ENCODE measurements around the gene C2CD4D. TPM values are rescaled to one million over a fixed set of nuclear protein-coding genes. Genes with fewer than 3 reads are reported as not detected.

The C2CD4D gene
- total RNA-seq, 1 experiment from 2014 or later = not detected

- H3K4me3 ChIP-seq = no peak overlapping the region
- H3K27ac ChIP-seq = no peak overlapping the region
- no peaks in the 10 kb centered on the region for H3K36me3 ChIP-seq
- H3K9me3 ChIP-seq (replicated peaks) = no peaks in the 10 kb centered on the region
- no peak for DNase-seq (ENCODE audit: low read depth in 1 of 2, low spot score in 2 of 2)
- H3K27me3 ChIP-seq (replicated peaks) = no peaks in the 10 kb centered on the region
- peaks cover 12% of the 10 kb centered on the region for H3K4me1 ChIP-seq (replicated peaks)
Observed at GRCh38 chr1:151852733-151853132, 13.1 kb upstream of the C2CD4D start.

DNA sequence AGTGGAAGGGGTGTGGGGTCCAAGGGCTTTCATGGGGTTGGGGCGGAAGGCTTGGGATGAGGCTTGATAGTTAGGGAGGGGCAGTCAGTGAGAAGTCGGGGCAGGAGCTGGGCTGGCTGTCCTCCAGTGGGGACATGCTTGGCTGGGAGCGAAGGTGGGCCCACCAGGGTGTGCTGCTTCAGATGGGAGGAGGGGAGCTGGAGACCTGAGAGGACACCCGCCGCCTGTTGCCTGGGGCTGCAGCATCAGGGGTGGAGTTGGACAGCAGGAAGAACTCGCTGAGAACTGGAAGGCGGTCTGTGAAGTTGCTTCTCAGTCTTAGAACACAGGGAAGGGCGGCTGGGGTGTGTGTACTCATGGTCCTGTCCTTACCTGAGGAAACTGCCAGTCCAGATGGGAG, 12.3 kb upstream of the C2CD4D start:
- Histone ChIP-seq H3K4me1 (replicated peaks) (peaks cover 9% of the 10 kb centered on the region), H3K27me3 (replicated peaks) (no peaks in the 10 kb centered on the region), H3K36me3 (no peaks in the 10 kb centered on the region), H3K9me3 (replicated peaks) (no peaks in the 10 kb centered on the region), H3K4me3 (no peak overlapping the region), H3K27ac (no peak overlapping the region)
- DNase-seq (ENCODE audit: low read depth in 1 of 2, low spot score in 2 of 2) = peak in 1 of 2 experiments; percentile 38

DNA sequence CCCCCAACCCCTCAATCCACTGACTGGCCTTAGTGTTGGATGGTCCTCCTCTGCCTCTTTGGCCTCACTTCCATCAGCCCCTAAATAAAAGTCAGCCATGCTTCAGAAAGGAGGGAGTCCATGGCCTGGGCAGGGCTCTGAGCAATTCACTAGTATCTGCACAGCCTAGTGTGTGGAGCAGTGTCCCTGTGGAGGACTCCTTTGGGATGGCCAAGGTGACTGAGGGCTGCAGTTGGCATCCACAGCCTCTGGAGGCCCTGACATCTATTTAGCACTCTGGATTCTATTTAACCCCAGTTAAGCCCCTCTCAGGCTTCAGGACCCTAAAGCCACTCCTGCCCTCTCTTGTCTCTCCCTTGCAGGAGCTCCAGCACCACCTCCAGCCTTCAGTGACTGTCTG, 10.3 kb upstream of the C2CD4D start:
- DNase-seq (ENCODE audit: low read depth in 1 of 2, low spot score in 2 of 2) = no peak
- no peak overlapping the region for H3K4me3 ChIP-seq
- no peaks in the 10 kb centered on the region for H3K9me3 ChIP-seq (replicated peaks)
- H3K4me1 ChIP-seq (replicated peaks) = peaks cover 18% of the 10 kb centered on the region
- no peaks in the 10 kb centered on the region for H3K27me3 ChIP-seq (replicated peaks)
- no peak overlapping the region for H3K27ac ChIP-seq
- no peaks in the 10 kb centered on the region for H3K36me3 ChIP-seq

- peaks cover 18% of the 10 kb centered on the region for H3K4me1 ChIP-seq (replicated peaks)
- H3K9me3 ChIP-seq (replicated peaks) = no peaks in the 10 kb centered on the region
- H3K27me3 ChIP-seq (replicated peaks) = no peaks in the 10 kb centered on the region
- no peak overlapping the region for H3K4me3 ChIP-seq
- no peaks in the 10 kb centered on the region for H3K36me3 ChIP-seq
- DNase-seq (ENCODE audit: low read depth in 1 of 2, low spot score in 2 of 2) = no peak
- no peak overlapping the region for H3K27ac ChIP-seq
Observed at GRCh38 chr1:151849126-151849525, 9.5 kb upstream of the C2CD4D start.

DNA sequence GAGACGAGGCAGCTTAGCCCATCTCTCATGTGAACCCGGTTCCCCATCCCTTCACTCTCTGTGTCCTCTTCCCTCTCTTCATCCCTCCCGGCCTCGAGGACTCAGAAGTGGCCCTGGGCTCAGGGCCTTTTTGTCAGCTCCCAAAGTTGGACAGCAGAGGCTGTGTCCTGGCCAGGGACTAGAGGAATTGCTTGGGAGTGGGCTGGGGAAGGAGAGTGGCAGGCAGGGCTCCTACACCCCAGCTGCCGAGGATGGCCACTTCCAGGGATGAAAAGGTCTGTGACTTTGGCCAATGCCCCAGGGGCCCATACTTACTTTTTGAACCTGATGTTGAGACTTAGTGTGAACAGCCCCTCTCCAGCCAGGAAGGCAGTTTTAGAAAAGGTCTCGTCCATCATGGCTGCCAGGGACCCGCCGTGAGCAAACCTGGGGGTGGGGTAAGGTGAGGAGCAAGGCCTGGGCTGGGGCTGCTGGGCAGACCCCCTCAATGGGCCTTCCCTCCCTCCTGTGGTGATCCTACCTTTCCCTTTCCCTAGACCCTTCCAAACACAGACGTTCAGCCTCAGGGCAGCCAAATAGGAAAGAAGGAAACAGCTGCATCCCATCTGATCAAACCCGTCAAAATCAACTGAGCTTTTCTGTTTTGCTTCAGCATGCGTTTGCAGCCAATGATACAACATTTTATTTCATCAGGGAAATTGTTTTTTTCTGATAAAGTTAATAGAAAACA, 8.4 kb upstream of the C2CD4D start:
- H3K27me3 ChIP-seq (replicated peaks) = no peaks in the 10 kb centered on the region
- no peak overlapping the region for H3K4me3 ChIP-seq
- H3K36me3 ChIP-seq = no peaks in the 10 kb centered on the region
- no peaks in the 10 kb centered on the region for H3K9me3 ChIP-seq (replicated peaks)
- no peak for DNase-seq (ENCODE audit: low read depth in 1 of 2, low spot score in 2 of 2)
- H3K4me1 ChIP-seq (replicated peaks) = peaks cover 18% of the 10 kb centered on the region
- H3K27ac ChIP-seq = no peak overlapping the region

GRCh38 chr1:151846686-151847237, 7.1 kb upstream of the C2CD4D start:
- Histone ChIP-seq H3K4me3 (no peak overlapping the region), H3K27ac (peak overlapping the region; percentile 52), H3K27me3 (replicated peaks) (no peaks in the 10 kb centered on the region), H3K36me3 (no peaks in the 10 kb centered on the region), H3K9me3 (replicated peaks) (no peaks in the 10 kb centered on the region), H3K4me1 (replicated peaks) (peaks cover 19% of the 10 kb centered on the region)
- no peak for DNase-seq (ENCODE audit: low read depth in 1 of 2, low spot score in 2 of 2)

GRCh38 chr1:151846062-151846568, 6.5 kb upstream of the C2CD4D start:
- no peaks in the 10 kb centered on the region for H3K9me3 ChIP-seq (replicated peaks)
- H3K27ac ChIP-seq = peak overlapping the region; percentile 55
- H3K4me1 ChIP-seq (replicated peaks) = peaks cover 25% of the 10 kb centered on the region
- no peaks in the 10 kb centered on the region for H3K27me3 ChIP-seq (replicated peaks)
- no peak overlapping the region for H3K4me3 ChIP-seq
- DNase-seq (ENCODE audit: low read depth in 1 of 2, low spot score in 2 of 2) = peak; percentile 82 to 89
- no peaks in the 10 kb centered on the region for H3K36me3 ChIP-seq

DNA sequence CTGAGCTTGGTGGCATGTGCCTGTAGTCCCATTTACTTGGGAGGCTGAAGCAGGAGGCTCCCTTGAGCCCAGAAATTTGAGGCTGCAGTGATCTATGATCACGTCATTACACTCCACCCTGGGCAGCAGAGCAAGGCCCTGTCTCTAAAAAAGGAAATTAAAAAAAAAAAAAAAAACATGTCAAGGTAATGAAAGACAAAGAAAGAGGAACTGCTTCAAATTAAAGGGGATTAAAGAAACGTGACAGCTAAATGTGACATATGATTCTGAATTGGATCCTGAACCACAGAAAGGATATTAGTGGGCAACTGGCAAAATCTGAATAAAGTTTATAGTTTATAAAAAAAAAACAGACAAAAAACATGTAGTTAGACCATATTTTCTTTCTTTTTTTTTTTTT, 3.8 kb upstream of the C2CD4D start:
- Histone ChIP-seq H3K27me3 (replicated peaks) (no peaks in the 10 kb centered on the region), H3K4me3 (no peak overlapping the region), H3K36me3 (no peaks in the 10 kb centered on the region), H3K4me1 (replicated peaks) (peaks cover 42% of the 10 kb centered on the region), H3K9me3 (replicated peaks) (no peaks in the 10 kb centered on the region), H3K27ac (no peak overlapping the region)
- DNase-seq (ENCODE audit: low read depth in 1 of 2, low spot score in 2 of 2) = no peak

- Histone ChIP-seq H3K27me3 (replicated peaks) (no peaks in the 10 kb centered on the region), H3K9me3 (replicated peaks) (no peaks in the 10 kb centered on the region)
- peak; percentile 52 to 71 for DNase-seq (ENCODE audit: low read depth in 1 of 2, low spot score in 2 of 2)
Observed at GRCh38 chr1:151841141-151841540, 1.5 kb upstream of the C2CD4D start.

DNA sequence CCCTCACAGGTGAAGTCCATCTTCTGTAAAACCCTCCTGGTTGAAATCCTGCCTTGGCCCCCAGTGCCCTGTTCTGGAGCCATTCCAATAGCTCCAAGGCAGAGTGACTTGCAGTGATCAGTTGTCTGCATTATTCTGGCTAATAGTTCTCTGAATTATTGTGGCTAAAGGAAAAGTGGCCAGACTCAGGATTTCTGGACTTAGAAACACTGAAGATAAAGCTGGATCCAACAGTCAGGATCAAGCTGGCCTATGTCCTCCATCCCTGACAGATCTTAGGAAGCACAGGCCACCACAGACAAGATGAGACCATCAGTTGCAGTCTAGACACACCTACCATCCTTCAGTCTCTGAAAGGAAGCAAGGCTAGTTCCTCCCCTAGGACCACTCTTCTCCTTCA, 801 bp upstream of the C2CD4D start:
- DNase-seq (ENCODE audit: low read depth in 1 of 2, low spot score in 2 of 2) = no peak

More at GRCh38 chr1:151841141-151841540, 1.5 kb upstream of the C2CD4D start:
- Histone ChIP-seq H3K4me3 (no peak overlapping the region), H3K36me3 (no peaks in the 10 kb centered on the region), H3K27ac (peak overlapping the region; percentile 19; the same call in 1 of the 2 replicates), H3K4me1 (replicated peaks) (peaks cover 32% of the 10 kb centered on the region)

GRCh38 chr1:151839082-151839412, 573 bp downstream of the C2CD4D start:
- no peaks in the 10 kb centered on the region for H3K27me3 ChIP-seq (replicated peaks)
- H3K9me3 ChIP-seq (replicated peaks) = no peaks in the 10 kb centered on the region
- H3K4me3 ChIP-seq = no peak overlapping the region
- H3K36me3 ChIP-seq = no peaks in the 10 kb centered on the region
- H3K4me1 ChIP-seq (replicated peaks) = peaks cover 27% of the 10 kb centered on the region
- no peak for DNase-seq (ENCODE audit: low read depth in 1 of 2, low spot score in 2 of 2)
- no peak overlapping the region for H3K27ac ChIP-seq

More for the DNA sequence above, 801 bp upstream of the C2CD4D start:
- H3K36me3 ChIP-seq = no peaks in the 10 kb centered on the region
- H3K4me1 ChIP-seq (replicated peaks) = peaks cover 27% of the 10 kb centered on the region
- peak overlapping the region; percentile 57 for H3K27ac ChIP-seq
- peak overlapping the region; percentile 37 for H3K4me3 ChIP-seq
- no peaks in the 10 kb centered on the region for H3K9me3 ChIP-seq (replicated peaks)
- no peaks in the 10 kb centered on the region for H3K27me3 ChIP-seq (replicated peaks)

- DNase-seq (ENCODE audit: low read depth in 1 of 2, low spot score in 2 of 2) = no peak
- Histone ChIP-seq H3K27me3 (replicated peaks) (no peaks in the 10 kb centered on the region), H3K4me3 (no peak overlapping the region), H3K9me3 (replicated peaks) (no peaks in the 10 kb centered on the region), H3K36me3 (no peaks in the 10 kb centered on the region), H3K27ac (no peak overlapping the region), H3K4me1 (replicated peaks) (peaks cover 27% of the 10 kb centered on the region)
Observed at GRCh38 chr1:151838222-151839081, 1.2 kb downstream of the C2CD4D start.

- H3K36me3 ChIP-seq = no peaks in the 10 kb centered on the region
- no peak for DNase-seq (ENCODE audit: low read depth in 1 of 2, low spot score in 2 of 2)
- H3K9me3 ChIP-seq (replicated peaks) = no peaks in the 10 kb centered on the region
- no peak overlapping the region for H3K27ac ChIP-seq
- no peak overlapping the region for H3K4me3 ChIP-seq
- peaks cover 27% of the 10 kb centered on the region for H3K4me1 ChIP-seq (replicated peaks)
- no peaks in the 10 kb centered on the region for H3K27me3 ChIP-seq (replicated peaks)
Observed at GRCh38 chr1:151837884-151838221, 1.8 kb downstream of the C2CD4D start.

GRCh38 chr1:151837197-151837596, 2.4 kb downstream of the C2CD4D start:
- no peak overlapping the region for H3K27ac ChIP-seq
- no peaks in the 10 kb centered on the region for H3K36me3 ChIP-seq
- no peaks in the 10 kb centered on the region for H3K27me3 ChIP-seq (replicated peaks)
- no peaks in the 10 kb centered on the region for H3K9me3 ChIP-seq (replicated peaks)
- no peak for DNase-seq (ENCODE audit: low read depth in 1 of 2, low spot score in 2 of 2)
- peaks cover 27% of the 10 kb centered on the region for H3K4me1 ChIP-seq (replicated peaks)
- H3K4me3 ChIP-seq = no peak overlapping the region
